Upper lobe of left lung (tissue), 4 donors: ENCODE data around the gene TRAF1.

ENCODE experiments used
- CTCF ChIP-seq, 6 experiments: fragments of 450-650 bp in 4 of 6; fragments of 200-600 bp in 2 of 6; sonication (generic) in 2 of 6; IDR thresholded peaks; one replicate each; pipeline ENCODE4 v1.5.1; 2016 to 2019; ENCODE audit warnings: antibody characterized with exemption in 6 of 6
- EP300 ChIP-seq, 4 donors: sonication (generic); formaldehyde crosslinking; IDR thresholded peaks; one replicate each; pipeline ENCODE4 v1.5.1; 2017; ENCODE audit warnings: antibody characterized with exemption in 4 of 4, control low read depth in 2 of 4

GRCh38 chr9:120875195-120875565 lies 51.4 kb downstream of the TRAF1 start:
- TF ChIP-seq CTCF (IDR thresholded peaks at IDR 0.05) (no peak), EP300 (IDR thresholded peaks at IDR 0.05) (no peak)
